Stimulated activated CD4-positive, alpha-beta T cell treated with anti-CD3 and anti-CD28 coated beads, Interleukin-1b, Interleukin-23, amount 100 ng/mL, for 48 hours (primary cell): ENCODE results near the gene FUT6.

ENCODE experiments used
- DNase-seq: peaks from one replicate; pipeline ENCODE4 v3.0.0-alpha.2; 2020

The FUT6 gene

DNA sequence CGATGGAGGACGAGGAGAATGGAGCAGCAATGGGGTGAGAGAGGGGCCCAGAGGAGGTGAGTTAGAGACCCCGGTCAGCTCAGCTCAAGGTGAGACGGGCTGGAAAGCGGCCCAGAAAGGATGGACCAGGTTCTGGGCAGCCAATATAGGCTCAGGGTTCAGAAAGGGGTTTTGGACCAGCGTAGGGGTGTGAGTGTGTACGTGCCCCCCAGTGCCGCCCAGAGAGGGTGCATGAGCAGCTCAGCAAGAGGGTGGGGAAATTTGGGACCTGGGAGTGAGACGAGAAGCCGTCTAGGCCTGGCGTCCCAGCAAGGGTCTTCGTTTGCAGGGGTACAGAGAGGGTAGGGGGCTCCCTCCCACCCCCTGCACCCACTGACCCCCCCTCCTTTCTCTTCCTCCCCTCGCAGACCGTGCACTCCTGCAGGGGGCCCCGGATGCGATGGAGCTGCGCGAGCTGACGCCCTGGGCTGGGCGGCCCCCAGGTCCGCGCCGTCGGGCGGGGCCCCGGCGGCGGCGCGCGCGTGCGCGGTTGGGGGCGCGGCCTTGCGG is 12.1 kb downstream of the FUT6 start:
- DNase-seq: no peak

DNA sequence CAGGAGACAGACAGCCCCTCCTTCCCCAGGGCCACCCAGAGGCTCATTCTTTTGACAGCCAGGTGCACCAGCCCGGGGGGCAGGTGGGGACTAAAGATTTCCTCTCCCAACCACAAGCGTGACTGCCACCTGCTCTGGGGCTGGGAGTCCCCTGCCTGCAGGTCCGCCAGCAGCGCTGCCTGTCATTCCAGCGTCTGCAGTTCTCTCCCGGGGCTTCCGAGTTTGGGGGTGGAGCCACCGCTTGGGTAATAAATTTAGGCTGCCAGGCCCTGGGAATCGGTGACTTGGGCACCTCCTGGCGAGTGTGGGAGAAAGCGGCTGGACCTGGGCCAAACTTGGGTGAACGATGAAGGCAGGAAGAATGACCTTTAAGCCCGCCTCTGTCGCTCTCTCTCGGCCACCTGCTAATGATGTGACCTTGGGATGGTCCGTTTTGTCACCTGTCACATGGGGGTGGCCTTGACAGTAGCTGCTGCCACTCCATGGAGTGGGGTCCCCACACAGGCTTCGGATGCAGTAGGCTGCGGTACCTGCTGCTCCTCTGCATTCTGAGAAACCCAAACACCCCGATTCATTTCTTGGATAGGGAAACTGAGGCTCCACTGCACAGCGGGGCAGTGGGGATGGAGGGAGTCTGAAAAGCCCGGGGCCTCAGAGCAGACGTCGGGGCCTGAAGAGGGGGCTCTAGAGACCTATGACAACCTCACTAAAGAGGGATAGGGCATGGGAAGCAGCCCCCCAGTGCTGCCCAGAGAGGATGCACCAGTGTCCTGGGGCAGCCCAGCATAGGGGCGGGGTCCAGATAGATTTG is 12.8 kb downstream of the FUT6 start:
- no peak for DNase-seq

DNA sequence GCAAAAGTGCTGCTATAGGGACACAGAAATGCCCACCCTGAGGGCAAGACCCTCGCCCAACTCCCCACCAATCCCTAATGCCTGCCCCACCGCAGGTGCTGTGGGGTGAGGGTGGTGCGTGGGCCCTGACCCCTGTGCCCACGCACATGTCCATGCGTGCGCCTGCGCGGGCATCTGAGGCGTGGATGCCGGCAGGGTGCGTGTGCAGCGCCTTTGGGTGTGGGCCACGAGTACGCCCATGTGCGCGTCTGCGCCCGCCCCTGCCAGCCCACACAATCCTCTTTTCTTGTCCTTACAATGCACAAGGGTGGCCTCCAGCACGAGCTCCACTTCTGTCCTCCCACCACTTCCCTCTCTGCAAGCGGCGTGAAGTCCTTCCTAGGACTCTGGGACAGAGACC is 14.3 kb downstream of the FUT6 start:
- DNase-seq: no peak

DNA sequence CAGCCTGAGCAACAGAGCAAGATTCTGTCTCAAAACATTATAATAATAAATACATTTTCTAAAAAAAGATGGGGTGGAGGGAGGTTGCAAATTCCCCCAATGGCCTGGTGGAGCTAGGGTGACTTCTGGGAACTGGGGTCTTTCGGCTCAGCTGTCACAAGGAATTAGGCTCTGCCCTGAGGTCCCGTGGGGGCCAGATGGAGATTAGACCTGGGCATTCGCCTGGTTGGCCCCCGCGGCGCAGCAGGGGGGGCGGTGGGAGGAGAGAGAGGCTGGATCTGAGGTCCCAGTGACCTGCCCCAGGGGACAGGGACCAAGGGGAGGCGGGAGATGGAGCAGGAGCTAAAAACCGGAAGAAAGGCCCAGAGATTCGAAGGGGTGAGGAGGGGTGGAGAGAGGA is 14.8 kb downstream of the FUT6 start:
- DNase-seq: no peak

DNA sequence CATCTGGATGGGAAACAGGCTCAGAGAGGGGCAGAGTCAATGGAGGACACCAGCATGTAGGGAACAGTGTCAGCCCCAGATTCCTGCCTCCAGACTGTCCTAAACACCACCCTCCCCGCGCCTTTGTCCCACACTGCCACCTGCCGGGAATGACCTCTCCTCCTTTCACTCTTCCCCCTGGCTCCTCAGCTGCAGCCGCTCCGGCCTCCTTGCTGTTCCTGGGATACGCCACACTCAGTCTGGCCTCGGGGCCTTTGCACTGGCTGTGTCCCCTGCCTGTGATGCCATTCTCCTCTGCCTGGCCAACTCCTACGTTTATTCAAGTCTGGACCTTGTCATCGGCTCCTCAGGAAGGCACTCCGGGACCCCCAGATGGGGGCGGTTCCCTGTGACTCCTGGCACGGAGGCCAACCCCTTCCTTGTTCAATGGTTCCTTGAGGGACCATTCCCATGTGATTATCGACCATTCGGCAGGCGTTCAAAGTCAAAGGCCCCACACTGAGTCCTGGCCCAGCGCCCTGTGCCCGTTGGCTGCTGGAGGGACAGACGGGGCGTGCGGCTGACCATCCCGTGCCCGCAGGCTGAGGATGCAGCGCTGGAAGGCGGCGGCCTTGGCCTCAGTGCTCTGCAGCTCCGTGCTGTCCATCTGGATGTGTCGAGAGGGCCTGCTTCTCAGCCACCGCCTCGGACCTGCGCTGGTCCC is 15.8 kb downstream of the FUT6 start:
- no peak for DNase-seq

DNA sequence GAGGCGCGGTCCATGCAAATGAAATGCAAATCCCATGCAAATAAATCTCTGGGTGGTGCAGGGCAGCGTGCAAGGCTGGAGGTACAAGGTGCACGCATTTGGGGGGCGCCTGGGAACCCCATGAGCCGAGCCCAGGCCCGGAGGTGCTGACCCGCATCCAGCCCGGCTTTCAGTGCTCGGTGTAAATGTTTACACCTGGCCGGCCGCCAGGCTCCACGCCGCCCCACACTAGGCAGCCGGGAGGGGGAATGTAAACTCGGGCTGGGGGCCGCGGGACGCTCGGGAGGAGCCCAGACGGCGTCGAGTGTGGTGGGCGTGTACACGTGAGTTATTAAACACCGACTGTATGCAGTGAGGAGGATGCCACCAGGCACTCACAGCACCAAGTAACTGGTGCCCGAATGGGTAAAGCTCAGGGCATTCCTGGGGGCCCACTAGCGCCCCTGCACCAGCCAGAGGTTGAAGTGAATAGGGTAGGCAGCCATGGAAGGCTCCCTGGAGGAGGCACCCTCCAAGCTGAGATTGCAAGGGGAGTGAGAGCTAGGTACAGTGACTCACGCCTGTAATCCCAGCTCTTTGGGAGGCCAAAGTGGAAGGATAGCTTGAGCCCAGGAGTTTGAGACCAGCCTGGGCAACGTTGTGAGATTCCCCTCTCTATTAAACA is 17.2 kb downstream of the FUT6 start:
- DNase-seq: no peak

DNA sequence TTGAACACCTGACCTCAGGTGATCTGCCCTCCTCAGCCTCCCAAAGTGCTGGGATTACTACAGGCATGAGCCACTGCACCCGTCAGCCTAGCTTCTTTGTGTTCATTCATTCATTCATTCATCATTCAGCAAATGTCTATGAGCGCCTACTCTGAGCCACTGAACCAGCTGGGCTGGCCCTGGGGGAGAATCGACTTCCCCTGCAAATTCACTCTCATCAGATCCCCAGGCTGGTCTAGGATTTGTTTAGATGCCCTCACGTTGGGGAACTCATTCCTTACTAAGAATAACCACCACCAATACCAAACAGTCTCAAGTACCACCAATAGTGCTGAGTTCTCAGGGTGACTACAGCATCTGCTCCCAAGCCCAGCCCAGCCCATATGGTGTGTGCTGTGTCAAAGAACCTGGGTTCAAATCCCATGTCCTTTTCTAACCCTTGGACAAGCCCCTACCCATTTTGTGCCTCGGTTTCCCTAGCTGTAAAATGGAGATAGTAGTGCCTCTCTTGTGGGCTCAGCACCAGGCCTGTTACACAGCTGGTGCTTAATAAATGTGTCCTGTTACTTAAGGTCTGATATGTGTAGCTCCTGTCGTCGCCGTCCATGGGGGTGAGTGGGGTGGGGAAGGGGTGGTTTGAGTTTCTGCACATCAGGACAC is 17.9 kb downstream of the FUT6 start:
- no peak for DNase-seq

DNA sequence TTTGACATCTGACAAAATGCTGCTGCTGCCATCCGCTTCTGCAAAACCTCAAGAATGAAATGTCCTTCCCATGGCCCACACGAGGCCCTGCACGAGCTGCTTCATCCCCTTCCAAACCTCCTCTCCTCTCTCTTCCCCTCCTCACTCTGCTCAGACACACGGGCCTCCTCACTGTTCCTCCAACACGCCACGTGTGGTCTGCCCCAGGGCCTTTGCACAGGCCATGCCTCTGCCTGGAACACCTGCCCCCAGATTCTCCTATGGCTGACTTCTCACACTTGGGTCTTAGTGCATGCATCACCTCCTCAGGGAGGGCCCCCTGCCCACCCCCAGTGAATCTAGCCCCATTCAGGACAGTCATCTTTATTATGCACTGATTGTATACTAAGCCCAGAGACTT is 18.7 kb downstream of the FUT6 start:
- no peak for DNase-seq

DNA sequence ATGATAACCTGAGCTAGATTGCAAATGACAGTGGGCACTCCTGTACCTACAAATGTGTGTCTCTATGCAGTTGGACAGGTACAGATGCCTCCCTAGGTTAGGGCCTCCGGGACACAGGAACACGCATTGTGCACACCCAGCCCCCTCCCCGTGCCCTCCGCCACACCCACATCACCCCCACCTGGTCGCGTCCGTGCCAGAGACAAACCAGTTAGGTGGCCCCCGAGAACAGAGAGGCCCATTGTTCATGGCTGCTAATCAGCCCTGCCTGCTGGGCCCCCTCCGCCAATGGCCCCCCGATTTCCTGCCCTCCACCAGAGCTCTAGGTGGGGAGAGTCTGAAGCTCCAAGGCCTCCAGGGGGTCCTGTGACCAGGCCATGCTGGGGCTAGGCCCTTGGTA is 20.9 kb downstream of the FUT6 start:
- DNase-seq: no peak

DNA sequence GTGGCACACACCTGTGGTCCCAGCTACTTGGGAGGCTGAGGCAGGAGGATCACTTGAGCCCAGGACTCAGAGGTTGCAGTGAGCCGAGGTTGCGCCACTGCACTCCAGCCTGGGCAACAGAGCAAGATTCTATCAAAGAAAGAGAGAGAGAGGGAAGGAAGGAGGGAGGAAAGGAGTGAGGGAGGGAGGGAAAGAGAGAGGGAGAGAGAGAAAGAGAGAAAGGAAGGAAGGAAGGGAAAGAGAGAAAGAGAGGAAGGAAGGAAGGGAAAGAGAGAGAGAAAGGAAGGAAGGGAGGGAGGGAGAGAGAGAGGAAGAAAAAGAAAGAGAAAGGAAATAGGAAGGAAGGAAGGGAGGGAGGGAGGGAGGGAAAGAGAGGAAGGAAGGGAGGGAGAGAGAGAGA is 22.3 kb downstream of the FUT6 start:
- DNase-seq: no peak

DNA sequence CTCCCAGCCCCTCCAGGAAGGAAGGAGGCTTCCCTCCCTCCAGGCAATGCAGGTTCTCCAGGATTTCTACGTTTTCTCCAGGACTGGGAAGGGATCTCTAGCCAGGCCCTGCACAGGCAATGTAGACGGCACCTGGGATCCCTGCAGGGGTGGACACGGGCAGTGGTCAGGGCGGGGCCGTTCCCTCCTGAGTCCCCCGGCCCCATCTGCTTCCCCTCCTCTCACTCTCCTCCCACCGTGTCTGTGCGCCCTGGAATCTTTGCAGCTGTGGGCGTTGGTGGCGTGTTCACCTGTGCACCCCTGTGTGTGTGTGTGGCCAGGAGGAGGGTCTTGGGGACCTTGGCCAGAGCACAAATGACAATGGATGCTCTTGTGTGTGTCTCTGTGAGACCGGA is 24.7 kb downstream of the FUT6 start:
- DNase-seq: no peak

DNA sequence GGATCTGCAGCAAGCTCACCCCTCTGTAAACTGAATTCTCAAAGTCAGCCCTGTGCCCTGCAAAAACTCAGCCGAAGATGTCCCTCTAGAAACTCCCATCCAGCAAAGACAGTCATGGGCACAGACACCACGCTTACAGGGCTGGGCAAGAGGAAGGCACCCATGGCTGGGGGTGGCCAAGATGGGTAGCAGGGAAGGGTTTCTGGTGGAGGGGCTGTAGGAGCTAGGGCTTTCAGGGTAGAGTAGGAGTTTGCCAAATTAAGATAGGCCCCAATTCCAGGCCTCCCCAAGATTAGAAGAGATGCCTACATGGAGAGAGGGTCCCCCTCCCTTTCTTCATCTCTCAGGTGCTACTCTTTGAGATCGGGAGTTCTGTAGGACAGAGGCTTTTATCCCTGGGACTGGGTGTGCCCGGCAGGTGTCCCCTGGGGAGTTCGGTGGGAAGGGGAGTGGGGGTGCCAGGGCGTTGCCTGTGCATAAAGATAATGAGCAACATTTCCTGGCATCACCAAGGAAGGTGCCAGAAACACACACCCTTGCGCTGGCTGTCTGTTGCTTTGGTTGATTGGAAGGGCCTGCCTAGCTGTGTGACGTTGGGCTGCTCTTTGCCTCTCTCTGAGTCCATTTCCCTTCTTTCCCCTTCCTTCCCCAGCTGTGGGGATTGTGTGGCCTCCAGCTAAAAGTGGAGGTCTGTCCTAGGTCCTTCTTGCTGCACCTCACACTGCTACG is 25.2 kb downstream of the FUT6 start:
- no peak for DNase-seq

DNA sequence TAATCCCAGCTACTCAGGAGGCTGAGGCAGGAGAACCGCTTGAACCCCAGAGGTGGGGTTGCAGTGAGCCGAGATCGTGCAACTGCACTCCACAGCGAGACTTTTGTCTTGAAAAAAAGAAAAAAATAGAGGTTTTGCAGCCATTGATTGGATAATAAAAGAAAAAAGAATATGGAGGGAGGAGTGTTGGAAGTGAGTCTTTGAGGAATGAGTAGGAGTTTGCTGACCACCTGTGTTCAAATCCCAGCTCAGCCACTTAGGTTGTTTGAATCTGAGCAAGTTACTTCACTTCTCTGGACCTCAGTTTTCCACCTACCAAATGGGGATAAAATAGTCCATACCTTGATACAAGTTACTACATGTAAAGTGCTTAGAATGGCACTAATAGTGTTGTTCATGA is 28.4 kb downstream of the FUT6 start:
- DNase-seq: no peak

DNA sequence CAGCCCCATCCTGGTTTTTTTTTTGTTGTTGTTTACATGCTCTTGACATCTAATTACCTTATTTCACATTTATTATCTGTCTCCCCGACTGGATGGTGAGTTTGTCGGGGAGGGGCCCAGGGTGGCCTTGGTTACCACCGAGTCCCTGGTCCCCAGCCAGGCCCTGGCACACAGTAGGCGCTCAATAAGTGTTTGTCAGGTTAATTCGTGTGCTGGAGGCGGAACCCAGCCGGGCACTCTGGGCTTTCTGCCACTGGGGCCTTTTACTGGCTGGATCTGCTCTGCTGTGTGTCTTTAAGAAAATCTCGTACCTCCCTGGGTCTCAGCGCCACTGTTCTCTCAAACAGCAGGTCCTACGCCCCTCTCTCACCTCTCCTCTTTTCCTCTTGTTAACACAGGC is 30.0 kb downstream of the FUT6 start:
- no peak for DNase-seq

DNA sequence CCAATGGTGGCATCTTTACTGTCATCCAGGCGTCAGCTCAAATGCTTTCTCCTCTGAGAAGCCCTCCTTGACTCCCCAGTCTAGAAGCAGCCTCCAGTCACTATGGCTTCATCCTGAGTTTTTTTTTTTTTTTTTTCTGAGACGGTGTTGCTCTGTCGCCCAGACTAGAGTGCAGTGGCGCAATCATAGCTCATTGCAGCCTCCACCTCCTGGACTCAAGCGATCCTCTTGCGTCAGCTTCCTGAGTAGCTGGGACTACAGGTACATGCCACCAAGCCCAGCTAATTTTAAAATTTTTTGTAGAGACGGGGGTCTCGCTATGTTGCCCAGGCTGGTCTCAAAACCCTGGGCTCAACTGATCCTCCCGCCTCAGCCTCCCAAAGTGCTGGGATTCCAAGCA is 30.4 kb downstream of the FUT6 start:
- DNase-seq: no peak

DNA sequence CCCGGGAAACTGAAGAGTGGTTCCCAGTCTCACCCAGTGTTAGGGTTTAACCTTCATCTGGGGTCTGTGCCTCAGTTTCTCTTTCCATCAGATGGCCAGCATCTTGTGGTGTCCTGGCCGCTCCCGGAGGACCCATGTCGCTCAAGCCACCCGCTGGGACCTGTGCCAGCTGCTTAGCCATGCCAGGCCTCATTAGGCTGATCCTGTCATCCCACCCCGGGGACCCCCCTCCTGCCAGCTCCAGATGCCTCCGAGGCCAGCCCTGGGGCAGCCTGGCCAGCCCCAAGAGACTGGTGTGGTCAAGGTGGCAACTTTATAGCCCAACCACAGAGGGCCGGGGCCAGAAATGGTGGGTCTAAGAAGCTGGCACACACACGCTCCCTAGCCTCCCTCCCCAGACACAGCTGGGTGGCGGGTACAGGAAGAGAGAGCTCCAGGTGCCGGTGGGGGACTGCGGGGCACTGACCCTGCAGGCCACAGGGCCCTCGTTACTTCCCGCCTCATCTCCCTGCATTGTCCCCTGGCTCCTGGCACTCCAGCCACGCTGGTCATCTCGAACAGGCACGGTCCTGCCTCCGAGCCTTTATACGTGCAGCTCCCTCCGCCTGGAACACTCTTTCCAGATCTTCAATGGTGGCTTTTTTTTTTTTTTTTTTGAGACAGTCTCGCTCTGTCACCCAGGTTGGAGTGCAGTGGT is 31.2 kb downstream of the FUT6 start:
- no peak for DNase-seq

DNA sequence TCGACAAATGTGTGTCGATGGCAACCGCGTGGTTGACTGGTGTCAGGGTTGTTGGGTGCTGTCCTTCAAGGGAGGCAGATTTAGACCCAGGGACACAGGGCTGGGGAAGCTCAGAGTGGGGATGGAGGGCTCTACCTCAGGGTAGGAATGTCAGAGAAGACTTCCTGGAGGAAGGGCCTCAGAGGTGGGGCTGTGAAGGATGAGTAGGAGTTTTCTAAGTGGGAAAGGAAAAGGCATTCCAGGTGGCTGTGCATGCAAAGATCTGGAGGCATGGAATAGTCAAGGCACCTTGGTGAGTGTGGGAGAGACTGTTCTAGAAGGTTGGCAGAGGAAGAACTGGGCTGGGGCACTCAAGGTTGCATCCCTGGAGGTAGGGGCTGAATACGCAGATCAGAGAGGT is 32.6 kb downstream of the FUT6 start:
- no peak for DNase-seq

DNA sequence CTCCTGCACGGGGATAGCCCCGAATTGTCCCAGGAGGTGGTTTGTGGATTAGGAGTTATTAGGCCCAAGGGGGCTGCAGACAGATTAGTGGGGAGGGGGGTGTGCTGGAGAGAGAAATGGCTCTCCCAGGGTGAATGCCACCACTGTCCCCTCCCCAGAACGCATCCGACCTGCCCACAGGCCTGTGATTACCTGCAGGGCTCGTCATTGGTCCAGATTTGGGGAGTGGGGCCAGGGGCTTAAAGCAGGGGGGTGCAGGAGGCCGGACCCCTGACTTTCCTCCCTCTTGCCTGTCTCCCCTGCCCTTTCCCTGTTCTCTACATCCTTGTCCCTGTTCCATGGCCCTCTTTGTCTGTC is 33.4 kb downstream of the FUT6 start:
- DNase-seq: no peak

DNA sequence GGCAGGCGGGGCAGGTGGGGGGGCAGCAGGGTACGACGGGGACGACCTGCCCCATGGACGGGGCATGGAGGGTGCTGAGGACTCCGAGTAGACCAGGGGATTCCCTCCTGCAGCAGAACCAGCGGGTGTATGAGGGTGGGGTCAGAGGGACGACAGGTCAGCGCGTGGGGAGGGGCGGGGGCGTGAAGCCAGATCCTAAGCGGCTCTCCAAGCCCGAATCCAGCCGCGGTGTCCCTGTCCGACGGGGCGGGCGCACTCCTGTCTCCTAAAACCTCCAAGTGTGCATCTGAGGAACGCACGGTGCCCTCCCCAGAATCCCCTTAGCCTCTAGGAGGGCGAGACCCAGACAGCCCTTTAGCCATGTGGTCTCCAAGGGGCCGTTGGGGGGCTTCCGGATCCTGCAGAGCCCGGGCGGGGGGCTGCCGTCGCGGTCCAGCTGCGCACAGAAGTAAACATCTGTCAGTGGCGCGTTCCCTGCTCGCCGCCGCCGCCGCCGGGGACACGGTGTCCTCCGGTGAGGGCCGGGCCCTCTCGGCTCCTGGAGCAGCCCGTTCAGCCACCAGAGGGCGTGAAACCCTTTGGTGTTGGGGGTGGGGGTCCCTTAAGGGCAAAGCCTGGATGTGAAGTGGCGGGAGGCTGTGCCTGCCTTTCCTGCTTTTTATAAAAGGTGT is 33.9 kb downstream of the FUT6 start:
- peak; percentile 52 for DNase-seq

DNA sequence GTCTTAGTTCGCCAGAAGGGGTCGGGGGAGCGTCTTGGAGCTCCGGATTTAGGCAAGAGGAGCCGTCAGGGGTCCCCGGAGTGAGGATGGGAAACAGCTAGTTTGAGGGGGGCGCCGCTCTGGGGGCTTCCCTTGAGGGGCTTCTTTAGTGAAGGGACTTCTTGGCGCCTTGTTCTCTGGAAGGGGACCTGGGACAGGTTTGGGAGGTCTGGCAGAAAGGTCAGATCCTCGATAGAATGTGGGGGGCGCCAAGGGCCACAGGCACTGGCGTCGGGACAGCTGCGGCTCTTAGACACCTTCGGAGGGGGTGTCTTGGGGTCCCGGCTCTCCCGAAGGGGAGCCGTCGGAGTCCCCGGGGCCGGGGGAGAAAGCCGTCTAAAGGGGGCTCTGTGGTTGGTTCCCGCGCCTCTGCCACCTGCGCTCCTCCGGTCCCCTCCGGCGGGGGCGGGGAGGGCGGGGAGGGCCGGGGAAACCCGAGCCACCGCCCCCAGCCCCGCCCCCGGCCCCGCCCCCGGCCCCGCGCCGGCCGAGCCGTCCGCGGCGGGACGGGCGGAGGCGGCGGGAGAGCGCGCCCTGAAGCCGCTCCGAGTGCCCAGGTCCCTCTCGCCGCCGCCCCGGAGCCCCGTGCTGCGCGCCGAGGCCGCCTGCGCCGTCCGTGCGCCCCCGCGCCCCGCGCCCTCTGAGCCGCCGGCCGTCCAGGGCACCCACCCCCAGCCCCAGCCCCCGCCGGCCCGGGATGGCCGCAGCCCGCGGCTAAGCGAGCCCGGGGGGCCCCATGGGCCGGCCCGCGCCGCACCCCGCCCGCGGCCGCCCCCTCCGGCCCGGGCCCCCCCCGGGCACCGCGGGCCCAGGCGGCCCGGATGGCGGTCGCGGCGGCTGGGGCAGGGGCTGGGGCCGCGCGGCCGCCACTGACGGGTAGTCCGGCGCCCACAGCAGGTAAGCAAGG is 34.7 kb downstream of the FUT6 start, which contains the start of gene NRTN:
Gene NRTN (plus strand): TSS at position 552 of the 946 bp plus-strand sequence. CDS start 19,099 bp downstream, outside the sequence.
- DNase-seq: no peak
